Measurements from ENCODE around the gene LILRA5. TPM values are rescaled to one million over a fixed set of nuclear protein-coding genes. Genes with fewer than 3 reads are reported as not detected.
"Not testable (repeated sequence)": the region's sequence is repeated elsewhere in the genome, so short reads cannot be mapped to it uniquely, and the experiment has no call there.

The LILRA5 gene
- total RNA-seq, 1 experiment from 2014 or later: not detected

- DNase-seq (ENCODE audit: low spot score): no peak
- intact Hi-C loops (cut with micrococcal nuclease; ENCODE audit: unreplicated experiment): no loop called here
- Histone ChIP-seq H3K4me3 (ENCODE audit: low read depth, low read length, poor library complexity, severe bottlenecking) (no peak overlapping the region), H3K27me3 (replicated peaks; ENCODE audit: insufficient read depth, low read depth, low read length, poor library complexity) (no peaks in the 10 kb centered on the region), H3K27ac (ENCODE audit: low read depth, low read length, poor library complexity, severe bottlenecking) (no peak overlapping the region), H3K9me3 (ENCODE audit: low read depth, low read length, poor library complexity, severe bottlenecking) (no peaks in the 10 kb centered on the region), H3K4me1 (ENCODE audit: insufficient read depth, low read length, poor library complexity, severe bottlenecking) (no peaks in the 10 kb centered on the region), H3K36me3 (ENCODE audit: insufficient read depth, low read length, poor library complexity, severe bottlenecking) (no peaks in the 10 kb centered on the region)
- BruUV-seq (replicated peaks): no TSS peak
- ChIA-PET POLR2A (ENCODE audit: low non-redundant PET) (no interaction called here), CTCF (no interaction called here)
- no peak for TF ChIP-seq EZH2 (IDR thresholded peaks at IDR 0.05; ENCODE audit: borderline replicate concordance, low read depth, low read length, poor library complexity, severe bottlenecking)
- TF ChIP-seq CTCF (conservative IDR thresholded peaks at IDR 0.05; ENCODE audit: low read depth, low read length): no peak
These were observed 18.7 kb upstream of the LILRA5 start for GRCh38 chr19:54331626-54332025.

GRCh38 chr19:54329476-54330165 lies 16.7 kb upstream of the LILRA5 start:
- H3K27me3 ChIP-seq (replicated peaks; ENCODE audit: insufficient read depth, low read depth, low read length, poor library complexity): no peaks in the 10 kb centered on the region
- BruUV-seq (replicated peaks): no TSS peak
- H3K27ac ChIP-seq (ENCODE audit: low read depth, low read length, poor library complexity, severe bottlenecking): no peak overlapping the region
- TF ChIP-seq CTCF (conservative IDR thresholded peaks at IDR 0.05; ENCODE audit: low read depth, low read length): no peak
- TF ChIP-seq EZH2 (IDR thresholded peaks at IDR 0.05; ENCODE audit: borderline replicate concordance, low read depth, low read length, poor library complexity, severe bottlenecking): no peak
- POLR2A ChIA-PET (ENCODE audit: low non-redundant PET): interaction anchor here (0.7 kb wide), 1 partner anchor 143 kb away, joined by 12 read pairs; the partner anchor contains the start of gene CDC42EP5
- CTCF ChIA-PET: no interaction called here
- H3K9me3 ChIP-seq (ENCODE audit: low read depth, low read length, poor library complexity, severe bottlenecking): no peaks in the 10 kb centered on the region
- H3K4me3 ChIP-seq (ENCODE audit: low read depth, low read length, poor library complexity, severe bottlenecking): no peak overlapping the region
- H3K36me3 ChIP-seq (ENCODE audit: insufficient read depth, low read length, poor library complexity, severe bottlenecking): no peaks in the 10 kb centered on the region
- intact Hi-C loops (cut with micrococcal nuclease; ENCODE audit: unreplicated experiment): no loop called here
- no peak for DNase-seq (ENCODE audit: low spot score)
- H3K4me1 ChIP-seq (ENCODE audit: insufficient read depth, low read length, poor library complexity, severe bottlenecking): no peaks in the 10 kb centered on the region

GRCh38 chr19:54328781-54329180 lies 15.8 kb upstream of the LILRA5 start:
- H3K36me3 ChIP-seq (ENCODE audit: insufficient read depth, low read length, poor library complexity, severe bottlenecking); H3K4me1 ChIP-seq (ENCODE audit: insufficient read depth, low read length, poor library complexity, severe bottlenecking); H3K9me3 ChIP-seq (ENCODE audit: low read depth, low read length, poor library complexity, severe bottlenecking); DNase-seq (ENCODE audit: low spot score); POLR2A ChIA-PET (ENCODE audit: low non-redundant PET); CTCF ChIA-PET; H3K27ac ChIP-seq (ENCODE audit: low read depth, low read length, poor library complexity, severe bottlenecking); H3K4me3 ChIP-seq (ENCODE audit: low read depth, low read length, poor library complexity, severe bottlenecking); BruUV-seq (replicated peaks); H3K27me3 ChIP-seq (replicated peaks; ENCODE audit: insufficient read depth, low read depth, low read length, poor library complexity); intact Hi-C loops (cut with micrococcal nuclease; ENCODE audit: unreplicated experiment): not testable (repeated sequence)

DNA sequence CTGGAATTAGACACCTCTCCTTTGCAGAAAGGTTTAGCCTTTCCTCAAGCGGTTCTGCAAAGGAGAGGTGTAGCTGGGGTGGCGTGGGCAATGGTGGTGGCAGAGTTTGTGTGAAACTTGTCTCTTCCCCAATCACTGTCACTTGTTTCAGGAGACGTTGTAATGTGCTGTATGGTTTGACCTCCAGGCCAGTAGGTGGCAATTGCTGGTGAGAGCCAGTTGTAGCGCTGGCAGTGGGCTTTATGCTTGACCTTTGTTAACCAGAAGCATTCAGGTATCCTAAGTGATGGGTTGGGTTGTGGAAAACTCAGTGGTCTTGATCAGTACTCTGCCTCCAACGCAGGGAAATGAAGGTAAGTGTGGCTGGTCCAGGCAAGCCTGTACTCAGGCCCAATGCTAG lies 12.7 kb upstream of the LILRA5 start:
- Histone ChIP-seq H3K4me3 (ENCODE audit: low read depth, low read length, poor library complexity, severe bottlenecking) (no peak overlapping the region), H3K27me3 (replicated peaks; ENCODE audit: insufficient read depth, low read depth, low read length, poor library complexity) (peaks cover 5% of the 10 kb centered on the region), H3K4me1 (ENCODE audit: insufficient read depth, low read length, poor library complexity, severe bottlenecking) (no peaks in the 10 kb centered on the region), H3K9me3 (ENCODE audit: low read depth, low read length, poor library complexity, severe bottlenecking) (no peaks in the 10 kb centered on the region), H3K27ac (ENCODE audit: low read depth, low read length, poor library complexity, severe bottlenecking) (no peak overlapping the region), H3K36me3 (ENCODE audit: insufficient read depth, low read length, poor library complexity, severe bottlenecking) (no peaks in the 10 kb centered on the region)
- POLR2A ChIA-PET (ENCODE audit: low non-redundant PET): no interaction called here
- TF ChIP-seq EZH2 (IDR thresholded peaks at IDR 0.05; ENCODE audit: borderline replicate concordance, low read depth, low read length, poor library complexity, severe bottlenecking) (no peak), CTCF (conservative IDR thresholded peaks at IDR 0.05; ENCODE audit: low read depth, low read length) (no peak)
- intact Hi-C loops (cut with micrococcal nuclease; ENCODE audit: unreplicated experiment): loop anchor here (1.0 kb wide), 1 partner anchor 66 kb away; no protein-coding TSS in a partner anchor
- BruUV-seq (replicated peaks): no TSS peak
- no peak for DNase-seq (ENCODE audit: low spot score)
- CTCF ChIA-PET: interaction anchor here (1.1 kb wide), 1 partner anchor 9 kb away, joined by 9 read pairs; no protein-coding TSS in a partner anchor
